ENCODE data around the gene SYT1. TPM values are rescaled to one million over a fixed set of nuclear protein-coding genes. Genes with fewer than 3 reads are reported as not detected.

Gene SYT1
- total and polyA plus RNA-seq, 2 donors (not counting 1 experiment from before 2014, with no cell fraction given): 0.60 to 1.3 TPM

DNA sequence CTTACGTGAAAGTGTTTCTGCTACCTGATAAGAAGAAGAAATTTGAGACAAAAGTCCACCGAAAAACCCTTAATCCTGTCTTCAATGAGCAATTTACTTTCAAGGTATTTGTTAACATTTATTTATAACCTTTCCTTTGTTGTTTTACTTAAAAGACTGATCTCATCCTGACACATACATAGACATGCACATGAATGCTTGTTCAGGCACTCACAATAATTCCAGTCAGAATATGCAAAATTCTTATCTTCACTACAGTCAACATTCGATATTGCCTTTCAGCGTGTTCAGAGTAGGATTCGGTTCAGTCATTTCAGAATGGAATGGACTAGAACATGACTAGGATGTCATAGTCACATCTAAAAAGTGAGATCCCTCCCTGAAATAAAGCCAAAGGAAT, 431.6 kb downstream of the SYT1 start:
- H3K4me3 Mint-ChIP-seq: no peak overlapping the region
- Histone ChIP-seq H2AFZ (ENCODE audit: insufficient read depth, low read depth, low read length, poor library complexity, severe bottlenecking) (no peak overlapping the region), H3K9me3 (ENCODE audit: control extremely low read depth in 1 of 3, control insufficient read depth in 2 of 3, insufficient read depth in 1 of 3, low read length in 2 of 3) (no peaks in the 10 kb centered on the region), H3K9ac (ENCODE audit: low read length) (no peak overlapping the region), H3K27ac (ENCODE audit: low read length in 2 of 2) (no peak overlapping the region), H3K4me3 (ENCODE audit: control extremely low read depth in 1 of 5, extremely low read depth in 1 of 5, insufficient read depth in 1 of 5, low read depth in 2 of 5, low read length in 4 of 5) (no peak overlapping the region), H3K4me1 (ENCODE audit: control insufficient read depth in 2 of 2, insufficient read depth in 2 of 2, low read length in 2 of 2) (no peaks in the 10 kb centered on the region), H4K20me1 (ENCODE audit: control insufficient read depth, insufficient read depth, low read length, poor library complexity, severe bottlenecking) (no peaks in the 10 kb centered on the region), H3K4me2 (replicated peaks; ENCODE audit: low read depth, low read length, poor library complexity, severe bottlenecking) (no peak overlapping the region), H3K36me3 (replicated peaks in 1 of 2; ENCODE audit: control extremely low read depth in 1 of 2, control insufficient read depth in 1 of 2, extremely low read depth in 1 of 2, insufficient read depth in 2 of 2, low read length in 1 of 2) (no peaks in the 10 kb centered on the region), H3K79me2 (ENCODE audit: control insufficient read depth, insufficient read depth, low read length) (no peaks in the 10 kb centered on the region), H3K27me3 (replicated peaks in 1 of 4; ENCODE audit: control extremely low read depth in 1 of 4, control insufficient read depth in 3 of 4, insufficient read depth in 4 of 4, low read length in 3 of 4) (no peaks in the 10 kb centered on the region)
- H3K4me1 Mint-ChIP-seq: no peaks in the 10 kb centered on the region
- no peak for ATAC-seq (ENCODE audit: low read depth)
- no CpG with 5 or more reads among the region's 5 CpGs for WGBS (ENCODE audit: insufficient coverage)
- no peak for DNase-seq
- intact Hi-C loops (cut with micrococcal nuclease): no loop called here
- H3K27ac Mint-ChIP-seq: no peak overlapping the region
- ChIA-PET CTCF (no interaction called here), POLR2A (no interaction called here)
- H3K9me3 Mint-ChIP-seq (ENCODE audit: insufficient read depth): no peaks in the 10 kb centered on the region
- TF ChIP-seq, protein P1, sequence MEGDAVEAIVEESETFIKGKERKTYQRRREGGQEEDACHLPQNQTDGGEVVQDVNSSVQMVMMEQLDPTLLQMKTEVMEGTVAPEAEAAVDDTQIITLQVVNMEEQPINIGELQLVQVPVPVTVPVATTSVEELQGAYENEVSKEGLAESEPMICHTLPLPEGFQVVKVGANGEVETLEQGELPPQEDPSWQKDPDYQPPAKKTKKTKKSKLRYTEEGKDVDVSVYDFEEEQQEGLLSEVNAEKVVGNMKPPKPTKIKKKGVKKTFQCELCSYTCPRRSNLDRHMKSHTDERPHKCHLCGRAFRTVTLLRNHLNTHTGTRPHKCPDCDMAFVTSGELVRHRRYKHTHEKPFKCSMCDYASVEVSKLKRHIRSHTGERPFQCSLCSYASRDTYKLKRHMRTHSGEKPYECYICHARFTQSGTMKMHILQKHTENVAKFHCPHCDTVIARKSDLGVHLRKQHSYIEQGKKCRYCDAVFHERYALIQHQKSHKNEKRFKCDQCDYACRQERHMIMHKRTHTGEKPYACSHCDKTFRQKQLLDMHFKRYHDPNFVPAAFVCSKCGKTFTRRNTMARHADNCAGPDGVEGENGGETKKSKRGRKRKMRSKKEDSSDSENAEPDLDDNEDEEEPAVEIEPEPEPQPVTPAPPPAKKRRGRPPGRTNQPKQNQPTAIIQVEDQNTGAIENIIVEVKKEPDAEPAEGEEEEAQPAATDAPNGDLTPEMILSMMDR (IDR thresholded peaks at IDR 0.05): no peak
- TF ChIP-seq EZH2 (IDR thresholded peaks at IDR 0.05; ENCODE audit: borderline replicate concordance, insufficient read depth, low read depth, low read length, poor library complexity, severe bottlenecking): no peak
- H3K27me3 Mint-ChIP-seq: no peaks in the 10 kb centered on the region

DNA sequence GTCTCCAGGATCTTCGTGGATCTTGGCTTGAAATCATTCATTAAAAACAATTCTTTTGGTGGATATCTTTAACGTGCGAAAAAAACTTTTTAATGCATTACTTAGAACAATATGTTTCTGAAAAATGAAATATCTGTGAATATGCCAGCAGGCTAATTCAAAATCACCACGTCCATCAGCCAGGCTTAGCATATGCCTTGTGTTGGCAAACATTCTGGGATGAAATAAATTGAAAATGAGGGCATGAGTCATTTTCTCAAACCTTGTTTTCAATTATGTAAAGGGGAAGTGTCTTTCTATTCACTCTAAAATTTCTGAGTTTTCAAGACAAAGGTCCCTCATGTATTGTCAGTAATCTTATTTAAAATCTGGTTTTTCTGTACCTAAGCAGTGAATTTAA, 432.3 kb downstream of the SYT1 start:
- POLR2A ChIA-PET: no interaction called here
- intact Hi-C loops (cut with micrococcal nuclease): no loop called here
- H3K9me3 ChIP-seq (ENCODE audit: control extremely low read depth in 1 of 3, control insufficient read depth in 2 of 3, insufficient read depth in 1 of 3, low read length in 2 of 3): no peaks in the 10 kb centered on the region

More for the DNA sequence above, 432.3 kb downstream of the SYT1 start:
- CTCF ChIA-PET: no interaction called here
- Mint-ChIP-seq H3K9me3 (ENCODE audit: insufficient read depth) (no peaks in the 10 kb centered on the region), H3K27me3 (no peaks in the 10 kb centered on the region), H3K27ac (no peak overlapping the region), H3K4me3 (no peak overlapping the region), H3K4me1 (no peaks in the 10 kb centered on the region)
- H3K27me3 ChIP-seq (replicated peaks in 1 of 4; ENCODE audit: control extremely low read depth in 1 of 4, control insufficient read depth in 3 of 4, insufficient read depth in 4 of 4, low read length in 3 of 4): no peaks in the 10 kb centered on the region
- ATAC-seq (ENCODE audit: low read depth) (no peak), DNase-seq (no peak)
- H3K4me1 ChIP-seq (ENCODE audit: control insufficient read depth in 2 of 2, insufficient read depth in 2 of 2, low read length in 2 of 2): no peaks in the 10 kb centered on the region
- H4K20me1 ChIP-seq (ENCODE audit: control insufficient read depth, insufficient read depth, low read length, poor library complexity, severe bottlenecking): no peaks in the 10 kb centered on the region
- H3K36me3 ChIP-seq (replicated peaks in 1 of 2; ENCODE audit: control extremely low read depth in 1 of 2, control insufficient read depth in 1 of 2, extremely low read depth in 1 of 2, insufficient read depth in 2 of 2, low read length in 1 of 2): no peaks in the 10 kb centered on the region
- no peak overlapping the region for H3K27ac ChIP-seq (ENCODE audit: low read length in 2 of 2)
- H3K9ac ChIP-seq (ENCODE audit: low read length): no peak overlapping the region
- no peak for TF ChIP-seq EZH2 (IDR thresholded peaks at IDR 0.05; ENCODE audit: borderline replicate concordance, insufficient read depth, low read depth, low read length, poor library complexity, severe bottlenecking)
- TF ChIP-seq, protein P1 (IDR thresholded peaks at IDR 0.05): no peak
- WGBS (ENCODE audit: insufficient coverage): no CpG with 5 or more reads among the region's 4 CpGs
- H3K4me3 ChIP-seq (ENCODE audit: control extremely low read depth in 1 of 5, extremely low read depth in 1 of 5, insufficient read depth in 1 of 5, low read depth in 2 of 5, low read length in 4 of 5): no peak overlapping the region
- no peak overlapping the region for H3K4me2 ChIP-seq (replicated peaks; ENCODE audit: low read depth, low read length, poor library complexity, severe bottlenecking)
- no peaks in the 10 kb centered on the region for H3K79me2 ChIP-seq (ENCODE audit: control insufficient read depth, insufficient read depth, low read length)
- H2AFZ ChIP-seq (ENCODE audit: insufficient read depth, low read depth, low read length, poor library complexity, severe bottlenecking): no peak overlapping the region

Measured in B cell (primary cell).